ENCODE data around the gene MMP28. TPM values are rescaled to one million over a fixed set of nuclear protein-coding genes. Genes with fewer than 3 reads are reported as not detected.

Gene MMP28
- total and polyA plus RNA-seq, 10 of the 15 experiments (the other 5 are each of a cell fraction or from before 2014, with no cell fraction given): not detected

DNA sequence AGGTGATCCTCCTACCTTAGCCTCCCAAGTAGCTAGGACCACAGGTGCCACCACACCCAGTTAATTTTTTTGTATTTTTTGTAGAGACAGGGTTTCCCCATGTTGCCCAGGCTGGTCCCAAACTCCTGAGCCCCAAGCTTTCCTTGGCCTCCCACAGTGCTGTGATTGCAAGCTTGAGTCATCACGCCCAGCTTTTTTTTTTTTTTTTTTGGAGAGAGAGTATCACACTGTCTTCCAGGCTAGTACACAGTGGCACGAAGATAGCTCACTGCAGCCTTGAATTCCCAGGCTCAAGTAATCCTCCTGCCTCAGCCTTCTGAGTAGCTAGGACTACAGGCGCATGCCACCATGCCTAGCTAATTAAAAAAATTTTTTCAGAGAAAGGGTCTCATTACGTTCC is 46.1 kb upstream of the MMP28 start:
- no peak for FAIRE-seq
- no TSS peak for BruUV-seq (replicated peaks)
- Histone ChIP-seq H3K36me3 (ENCODE audit: control insufficient read depth in 2 of 2, insufficient read depth in 2 of 2, low read length in 1 of 2) (peaks cover 8 to 47% of the 10 kb centered on the region in 2 experiments), H3K4me2 (ENCODE audit: control insufficient read depth, insufficient read depth) (no peak overlapping the region), H3K79me2 (ENCODE audit: control insufficient read depth, insufficient read depth, low read length) (no peaks in the 10 kb centered on the region), H3K4me1 (ENCODE audit: control insufficient read depth, insufficient read depth, low read length) (no peaks in the 10 kb centered on the region), H2AFZ (ENCODE audit: control insufficient read depth, low read depth, low read length) (no peak overlapping the region), H3K4me3 (no peak overlapping the region), H4K20me1 (ENCODE audit: control insufficient read depth, insufficient read depth) (no peaks in the 10 kb centered on the region), H3K27ac (ENCODE audit: control insufficient read depth, insufficient read depth) (no peak overlapping the region), H3K9ac (ENCODE audit: control insufficient read depth, insufficient read depth, low read length) (no peak overlapping the region), H3K27me3 (replicated peaks in 1 of 2; ENCODE audit: control insufficient read depth in 2 of 2, insufficient read depth in 2 of 2, low read length in 1 of 2) (no peaks in the 10 kb centered on the region), H3K9me3 (replicated peaks; ENCODE audit: control insufficient read depth, insufficient read depth, low read length) (no peaks in the 10 kb centered on the region)
- intact Hi-C loops (cut with micrococcal nuclease; ENCODE audit: unreplicated experiment) (no loop called here), in situ Hi-C loops (cut with MboI) (no loop called here)
- ChIA-PET RAD21 (ENCODE audit: unreplicated experiment) (interaction anchor here (0.7 to 1.1 kb wide), 2 partner anchors 10 to 18 kb away, joined by 3 read pairs; no protein-coding TSS in a partner anchor), POLR2A (interaction anchor here (0.6 to 0.7 kb wide), 4 partner anchors 61 to 747 kb away, joined by 3 to 8 read pairs (median 4); no protein-coding TSS in a partner anchor), CTCF (interaction anchor here (0.6 to 2.2 kb wide), 6 partner anchors 8 to 120 kb away, joined by 3 to 7 read pairs (median 4); partner anchors contain the start of gene RDM1), SMC1A (ENCODE audit: uncharacterized antibody, unreplicated experiment) (interaction anchor here (0.5 to 1.9 kb wide), 6 partner anchors 15 to 128 kb away, joined by 3 to 8 read pairs (median 4); partner anchors contain the start of gene LYZL6)
- DNase-seq (ENCODE audit: low read depth, low spot score): no peak
- no peak for ATAC-seq
- 78% methylated on average over 3 of the region's 4 CpGs for WGBS (ENCODE audit: insufficient coverage, insufficient replicate concordance, low lambda C conversion rate, missing lambda C conversion rate)
- TF ChIP-seq RAD51 (IDR thresholded peaks at IDR 0.05) (no peak), ATF7 (IDR thresholded peaks at IDR 0.05; ENCODE audit: low read depth) (no peak), ZNF217 (IDR thresholded peaks at IDR 0.05) (no peak), EGR1 (IDR thresholded peaks at IDR 0.05; ENCODE audit: borderline replicate concordance in 1 of 2, low read depth in 2 of 2, low read length in 2 of 2) (no peak), SMAD5 (IDR thresholded peaks at IDR 0.05; ENCODE audit: low read depth) (no peak), NR2F1 (conservative IDR thresholded peaks at IDR 0.05) (no peak), TBL1XR1 (IDR thresholded peaks at IDR 0.05; ENCODE audit: low read depth, low read length) (no peak), MXI1 (IDR thresholded peaks at IDR 0.05; ENCODE audit: low read depth, low read length) (no peak), WRNIP1 (IDR thresholded peaks at IDR 0.05; ENCODE audit: borderline replicate concordance, low read depth, low read length) (no peak), BRCA1 (IDR thresholded peaks at IDR 0.05; ENCODE audit: low read depth, low read length) (no peak), ZSCAN29 (IDR thresholded peaks at IDR 0.05) (no peak), RAD21 (IDR thresholded peaks at IDR 0.05; ENCODE audit: insufficient read depth, low read depth, low read length) (no peak)
- TF ChIP-seq, protein P1, sequence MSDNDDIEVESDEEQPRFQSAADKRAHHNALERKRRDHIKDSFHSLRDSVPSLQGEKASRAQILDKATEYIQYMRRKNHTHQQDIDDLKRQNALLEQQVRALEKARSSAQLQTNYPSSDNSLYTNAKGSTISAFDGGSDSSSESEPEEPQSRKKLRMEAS (IDR thresholded peaks at IDR 0.05; ENCODE audit: low read depth, low read length): no peak
- TF ChIP-seq, protein P2, sequence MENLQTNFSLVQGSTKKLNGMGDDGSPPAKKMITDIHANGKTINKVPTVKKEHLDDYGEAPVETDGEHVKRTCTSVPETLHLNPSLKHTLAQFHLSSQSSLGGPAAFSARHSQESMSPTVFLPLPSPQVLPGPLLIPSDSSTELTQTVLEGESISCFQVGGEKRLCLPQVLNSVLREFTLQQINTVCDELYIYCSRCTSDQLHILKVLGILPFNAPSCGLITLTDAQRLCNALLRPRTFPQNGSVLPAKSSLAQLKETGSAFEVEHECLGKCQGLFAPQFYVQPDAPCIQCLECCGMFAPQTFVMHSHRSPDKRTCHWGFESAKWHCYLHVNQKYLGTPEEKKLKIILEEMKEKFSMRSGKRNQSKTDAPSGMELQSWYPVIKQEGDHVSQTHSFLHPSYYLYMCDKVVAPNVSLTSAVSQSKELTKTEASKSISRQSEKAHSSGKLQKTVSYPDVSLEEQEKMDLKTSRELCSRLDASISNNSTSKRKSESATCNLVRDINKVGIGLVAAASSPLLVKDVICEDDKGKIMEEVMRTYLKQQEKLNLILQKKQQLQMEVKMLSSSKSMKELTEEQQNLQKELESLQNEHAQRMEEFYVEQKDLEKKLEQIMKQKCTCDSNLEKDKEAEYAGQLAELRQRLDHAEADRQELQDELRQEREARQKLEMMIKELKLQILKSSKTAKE (IDR thresholded peaks at IDR 0.05; ENCODE audit: low read depth, poor library complexity, severe bottlenecking): no peak
- TF ChIP-seq, protein P3, sequence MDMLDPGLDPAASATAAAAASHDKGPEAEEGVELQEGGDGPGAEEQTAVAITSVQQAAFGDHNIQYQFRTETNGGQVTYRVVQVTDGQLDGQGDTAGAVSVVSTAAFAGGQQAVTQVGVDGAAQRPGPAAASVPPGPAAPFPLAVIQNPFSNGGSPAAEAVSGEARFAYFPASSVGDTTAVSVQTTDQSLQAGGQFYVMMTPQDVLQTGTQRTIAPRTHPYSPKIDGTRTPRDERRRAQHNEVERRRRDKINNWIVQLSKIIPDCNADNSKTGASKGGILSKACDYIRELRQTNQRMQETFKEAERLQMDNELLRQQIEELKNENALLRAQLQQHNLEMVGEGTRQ (IDR thresholded peaks at IDR 0.05; ENCODE audit: borderline replicate concordance, low read depth, low read length): no peak
- TF ChIP-seq, protein P4, sequence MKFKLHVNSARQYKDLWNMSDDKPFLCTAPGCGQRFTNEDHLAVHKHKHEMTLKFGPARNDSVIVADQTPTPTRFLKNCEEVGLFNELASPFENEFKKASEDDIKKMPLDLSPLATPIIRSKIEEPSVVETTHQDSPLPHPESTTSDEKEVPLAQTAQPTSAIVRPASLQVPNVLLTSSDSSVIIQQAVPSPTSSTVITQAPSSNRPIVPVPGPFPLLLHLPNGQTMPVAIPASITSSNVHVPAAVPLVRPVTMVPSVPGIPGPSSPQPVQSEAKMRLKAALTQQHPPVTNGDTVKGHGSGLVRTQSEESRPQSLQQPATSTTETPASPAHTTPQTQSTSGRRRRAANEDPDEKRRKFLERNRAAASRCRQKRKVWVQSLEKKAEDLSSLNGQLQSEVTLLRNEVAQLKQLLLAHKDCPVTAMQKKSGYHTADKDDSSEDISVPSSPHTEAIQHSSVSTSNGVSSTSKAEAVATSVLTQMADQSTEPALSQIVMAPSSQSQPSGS (IDR thresholded peaks at IDR 0.05; ENCODE audit: low read length): no peak
- TF ChIP-seq, protein P5, sequence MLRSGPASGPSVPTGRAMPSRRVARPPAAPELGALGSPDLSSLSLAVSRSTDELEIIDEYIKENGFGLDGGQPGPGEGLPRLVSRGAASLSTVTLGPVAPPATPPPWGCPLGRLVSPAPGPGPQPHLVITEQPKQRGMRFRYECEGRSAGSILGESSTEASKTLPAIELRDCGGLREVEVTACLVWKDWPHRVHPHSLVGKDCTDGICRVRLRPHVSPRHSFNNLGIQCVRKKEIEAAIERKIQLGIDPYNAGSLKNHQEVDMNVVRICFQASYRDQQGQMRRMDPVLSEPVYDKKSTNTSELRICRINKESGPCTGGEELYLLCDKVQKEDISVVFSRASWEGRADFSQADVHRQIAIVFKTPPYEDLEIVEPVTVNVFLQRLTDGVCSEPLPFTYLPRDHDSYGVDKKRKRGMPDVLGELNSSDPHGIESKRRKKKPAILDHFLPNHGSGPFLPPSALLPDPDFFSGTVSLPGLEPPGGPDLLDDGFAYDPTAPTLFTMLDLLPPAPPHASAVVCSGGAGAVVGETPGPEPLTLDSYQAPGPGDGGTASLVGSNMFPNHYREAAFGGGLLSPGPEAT (IDR thresholded peaks at IDR 0.05; ENCODE audit: low read depth): no peak
- TF ChIP-seq, protein P6, sequence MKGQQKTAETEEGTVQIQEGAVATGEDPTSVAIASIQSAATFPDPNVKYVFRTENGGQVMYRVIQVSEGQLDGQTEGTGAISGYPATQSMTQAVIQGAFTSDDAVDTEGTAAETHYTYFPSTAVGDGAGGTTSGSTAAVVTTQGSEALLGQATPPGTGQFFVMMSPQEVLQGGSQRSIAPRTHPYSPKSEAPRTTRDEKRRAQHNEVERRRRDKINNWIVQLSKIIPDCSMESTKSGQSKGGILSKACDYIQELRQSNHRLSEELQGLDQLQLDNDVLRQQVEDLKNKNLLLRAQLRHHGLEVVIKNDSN (IDR thresholded peaks at IDR 0.05; ENCODE audit: borderline replicate concordance, extremely low read length, insufficient read depth, low read depth, low read length): no peak
